Measurements from ENCODE around the gene CALCOCO1. TPM values are rescaled to one million over a fixed set of nuclear protein-coding genes. Genes with fewer than 3 reads are reported as not detected.

CALCOCO1 gene
- total and polyA plus RNA-seq, 2 of the 13 experiments (the other 11 are each of a cell fraction or from before 2014, with no cell fraction given) = 7.7 to 47.7 TPM

DNA sequence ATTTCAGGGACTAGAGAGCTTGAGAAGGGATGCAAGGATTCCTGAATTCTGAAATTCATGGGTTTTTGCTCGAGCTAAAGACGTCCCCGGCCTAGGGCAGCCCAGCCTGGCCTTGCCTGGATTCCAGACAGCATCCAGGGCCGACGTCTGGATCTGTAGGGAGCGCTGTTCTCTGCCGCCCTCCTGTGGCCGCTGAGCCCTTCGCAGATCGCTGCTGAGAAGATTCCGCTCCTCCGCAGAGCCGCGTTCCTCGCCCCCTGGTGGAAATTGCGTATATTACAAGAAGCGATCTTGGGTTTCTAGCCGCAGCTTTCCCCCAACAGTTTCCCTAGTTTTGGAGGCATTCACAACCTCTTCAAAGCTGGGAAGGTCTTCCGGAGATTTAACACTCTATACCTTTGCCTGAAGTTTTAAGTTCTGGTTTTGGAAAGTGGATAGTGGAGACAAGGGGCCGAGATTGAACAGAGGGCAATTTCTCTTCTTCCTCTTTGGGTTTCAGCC lies 19.4 kb upstream of the CALCOCO1 start (continued):
- TF ChIP-seq ZNF724P (CRISPR knock-in tag; IDR thresholded peaks at IDR 0.05; ENCODE audit: borderline replicate concordance) (0 out of 2 replicates have a peak, but pooled peaks have one; percentile 38), ZNF883 (CRISPR knock-in tag; IDR thresholded peaks at IDR 0.05; ENCODE audit: not compliant biosample characterization) (no peak), ZNF136 (CRISPR knock-in tag; IDR thresholded peaks at IDR 0.05; ENCODE audit: low read depth) (no peak), ZNF547 (CRISPR knock-in tag; IDR thresholded peaks at IDR 0.05) (no peak), CCAR2 (optimal IDR thresholded peaks at IDR 0.05; ENCODE audit: low read depth, low read length) (no peak), PRMT3 (CRISPR knock-in tag; IDR thresholded peaks at IDR 0.05; ENCODE audit: borderline replicate concordance, low read depth) (no peak), IRF2 (CRISPR knock-in tag; IDR thresholded peaks at IDR 0.05) (peak; percentile 77), FOXM1 (CRISPR knock-in tag; IDR thresholded peaks at IDR 0.05) (no peak), RFX1 (IDR thresholded peaks at IDR 0.05) (no peak), ZNF383 (CRISPR knock-in tag; IDR thresholded peaks at IDR 0.05; ENCODE audit: borderline replicate concordance) (0 out of 2 replicates have a peak, but pooled peaks have one; percentile 46), ZNF841 (CRISPR knock-in tag; IDR thresholded peaks at IDR 0.05; ENCODE audit: borderline replicate concordance) (no peak)
- TF ChIP-seq, protein P1, sequence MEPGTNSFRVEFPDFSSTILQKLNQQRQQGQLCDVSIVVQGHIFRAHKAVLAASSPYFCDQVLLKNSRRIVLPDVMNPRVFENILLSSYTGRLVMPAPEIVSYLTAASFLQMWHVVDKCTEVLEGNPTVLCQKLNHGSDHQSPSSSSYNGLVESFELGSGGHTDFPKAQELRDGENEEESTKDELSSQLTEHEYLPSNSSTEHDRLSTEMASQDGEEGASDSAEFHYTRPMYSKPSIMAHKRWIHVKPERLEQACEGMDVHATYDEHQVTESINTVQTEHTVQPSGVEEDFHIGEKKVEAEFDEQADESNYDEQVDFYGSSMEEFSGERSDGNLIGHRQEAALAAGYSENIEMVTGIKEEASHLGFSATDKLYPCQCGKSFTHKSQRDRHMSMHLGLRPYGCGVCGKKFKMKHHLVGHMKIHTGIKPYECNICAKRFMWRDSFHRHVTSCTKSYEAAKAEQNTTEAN (CRISPR knock-in tag; conservative IDR thresholded peaks at IDR 0.05) = no peak
- TF ChIP-seq, protein P2, sequence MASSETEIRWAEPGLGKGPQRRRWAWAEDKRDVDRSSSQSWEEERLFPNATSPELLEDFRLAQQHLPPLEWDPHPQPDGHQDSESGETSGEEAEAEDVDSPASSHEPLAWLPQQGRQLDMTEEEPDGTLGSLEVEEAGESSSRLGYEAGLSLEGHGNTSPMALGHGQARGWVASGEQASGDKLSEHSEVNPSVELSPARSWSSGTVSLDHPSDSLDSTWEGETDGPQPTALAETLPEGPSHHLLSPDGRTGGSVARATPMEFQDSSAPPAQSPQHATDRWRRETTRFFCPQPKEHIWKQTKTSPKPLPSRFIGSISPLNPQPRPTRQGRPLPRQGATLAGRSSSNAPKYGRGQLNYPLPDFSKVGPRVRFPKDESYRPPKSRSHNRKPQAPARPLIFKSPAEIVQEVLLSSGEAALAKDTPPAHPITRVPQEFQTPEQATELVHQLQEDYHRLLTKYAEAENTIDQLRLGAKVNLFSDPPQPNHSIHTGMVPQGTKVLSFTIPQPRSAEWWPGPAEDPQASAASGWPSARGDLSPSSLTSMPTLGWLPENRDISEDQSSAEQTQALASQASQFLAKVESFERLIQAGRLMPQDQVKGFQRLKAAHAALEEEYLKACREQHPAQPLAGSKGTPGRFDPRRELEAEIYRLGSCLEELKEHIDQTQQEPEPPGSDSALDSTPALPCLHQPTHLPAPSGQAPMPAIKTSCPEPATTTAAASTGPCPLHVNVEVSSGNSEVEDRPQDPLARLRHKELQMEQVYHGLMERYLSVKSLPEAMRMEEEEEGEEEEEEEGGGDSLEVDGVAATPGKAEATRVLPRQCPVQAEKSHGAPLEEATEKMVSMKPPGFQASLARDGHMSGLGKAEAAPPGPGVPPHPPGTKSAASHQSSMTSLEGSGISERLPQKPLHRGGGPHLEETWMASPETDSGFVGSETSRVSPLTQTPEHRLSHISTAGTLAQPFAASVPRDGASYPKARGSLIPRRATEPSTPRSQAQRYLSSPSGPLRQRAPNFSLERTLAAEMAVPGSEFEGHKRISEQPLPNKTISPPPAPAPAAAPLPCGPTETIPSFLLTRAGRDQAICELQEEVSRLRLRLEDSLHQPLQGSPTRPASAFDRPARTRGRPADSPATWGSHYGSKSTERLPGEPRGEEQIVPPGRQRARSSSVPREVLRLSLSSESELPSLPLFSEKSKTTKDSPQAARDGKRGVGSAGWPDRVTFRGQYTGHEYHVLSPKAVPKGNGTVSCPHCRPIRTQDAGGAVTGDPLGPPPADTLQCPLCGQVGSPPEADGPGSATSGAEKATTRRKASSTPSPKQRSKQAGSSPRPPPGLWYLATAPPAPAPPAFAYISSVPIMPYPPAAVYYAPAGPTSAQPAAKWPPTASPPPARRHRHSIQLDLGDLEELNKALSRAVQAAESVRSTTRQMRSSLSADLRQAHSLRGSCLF (CRISPR knock-in tag; IDR thresholded peaks at IDR 0.05; ENCODE audit: borderline replicate concordance) = no peak
- TF ChIP-seq, protein P3, sequence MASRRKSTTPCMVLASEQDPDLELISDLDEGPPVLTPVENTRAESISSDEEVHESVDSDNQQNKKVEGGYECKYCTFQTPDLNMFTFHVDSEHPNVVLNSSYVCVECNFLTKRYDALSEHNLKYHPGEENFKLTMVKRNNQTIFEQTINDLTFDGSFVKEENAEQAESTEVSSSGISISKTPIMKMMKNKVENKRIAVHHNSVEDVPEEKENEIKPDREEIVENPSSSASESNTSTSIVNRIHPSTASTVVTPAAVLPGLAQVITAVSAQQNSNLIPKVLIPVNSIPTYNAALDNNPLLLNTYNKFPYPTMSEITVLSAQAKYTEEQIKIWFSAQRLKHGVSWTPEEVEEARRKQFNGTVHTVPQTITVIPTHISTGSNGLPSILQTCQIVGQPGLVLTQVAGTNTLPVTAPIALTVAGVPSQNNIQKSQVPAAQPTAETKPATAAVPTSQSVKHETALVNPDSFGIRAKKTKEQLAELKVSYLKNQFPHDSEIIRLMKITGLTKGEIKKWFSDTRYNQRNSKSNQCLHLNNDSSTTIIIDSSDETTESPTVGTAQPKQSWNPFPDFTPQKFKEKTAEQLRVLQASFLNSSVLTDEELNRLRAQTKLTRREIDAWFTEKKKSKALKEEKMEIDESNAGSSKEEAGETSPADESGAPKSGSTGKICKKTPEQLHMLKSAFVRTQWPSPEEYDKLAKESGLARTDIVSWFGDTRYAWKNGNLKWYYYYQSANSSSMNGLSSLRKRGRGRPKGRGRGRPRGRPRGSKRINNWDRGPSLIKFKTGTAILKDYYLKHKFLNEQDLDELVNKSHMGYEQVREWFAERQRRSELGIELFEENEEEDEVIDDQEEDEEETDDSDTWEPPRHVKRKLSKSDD (CRISPR knock-in tag; IDR thresholded peaks at IDR 0.05; ENCODE audit: low read depth) = no peak
- TF ChIP-seq, protein P4, sequence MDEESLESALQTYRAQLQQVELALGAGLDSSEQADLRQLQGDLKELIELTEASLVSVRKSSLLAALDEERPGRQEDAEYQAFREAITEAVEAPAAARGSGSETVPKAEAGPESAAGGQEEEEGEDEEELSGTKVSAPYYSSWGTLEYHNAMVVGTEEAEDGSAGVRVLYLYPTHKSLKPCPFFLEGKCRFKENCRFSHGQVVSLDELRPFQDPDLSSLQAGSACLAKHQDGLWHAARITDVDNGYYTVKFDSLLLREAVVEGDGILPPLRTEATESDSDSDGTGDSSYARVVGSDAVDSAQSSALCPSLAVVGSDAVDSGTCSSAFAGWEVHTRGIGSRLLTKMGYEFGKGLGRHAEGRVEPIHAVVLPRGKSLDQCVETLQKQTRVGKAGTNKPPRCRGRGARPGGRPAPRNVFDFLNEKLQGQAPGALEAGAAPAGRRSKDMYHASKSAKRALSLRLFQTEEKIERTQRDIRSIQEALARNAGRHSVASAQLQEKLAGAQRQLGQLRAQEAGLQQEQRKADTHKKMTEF (CRISPR knock-in tag; IDR thresholded peaks at IDR 0.05) = peak; percentile 62
- TF ChIP-seq, protein P5, sequence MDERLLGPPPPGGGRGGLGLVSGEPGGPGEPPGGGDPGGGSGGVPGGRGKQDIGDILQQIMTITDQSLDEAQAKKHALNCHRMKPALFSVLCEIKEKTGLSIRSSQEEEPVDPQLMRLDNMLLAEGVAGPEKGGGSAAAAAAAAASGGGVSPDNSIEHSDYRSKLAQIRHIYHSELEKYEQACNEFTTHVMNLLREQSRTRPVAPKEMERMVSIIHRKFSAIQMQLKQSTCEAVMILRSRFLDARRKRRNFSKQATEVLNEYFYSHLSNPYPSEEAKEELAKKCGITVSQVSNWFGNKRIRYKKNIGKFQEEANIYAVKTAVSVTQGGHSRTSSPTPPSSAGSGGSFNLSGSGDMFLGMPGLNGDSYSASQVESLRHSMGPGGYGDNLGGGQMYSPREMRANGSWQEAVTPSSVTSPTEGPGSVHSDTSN (CRISPR knock-in tag; IDR thresholded peaks at IDR 0.05) = no peak

All from HepG2 (cell line).